Right lobe of liver (tissue), 4 donors: ENCODE measurements around the gene MAEA.

Source experiments
- POLR2A ChIP-seq: fragments of 450-650 bp; IDR thresholded peaks from one replicate; pipeline ENCODE4 v1.6.1; 2017; ENCODE audit warnings: antibody characterized with exemption, mild to moderate bottlenecking
- TF ChIP-seq, protein P1 (sequence below), 4 donors: fragments of 200-600 bp in 3 of 4; fragments of 450-650 bp in 1 of 4; IDR thresholded peaks; one replicate each; pipeline versions ENCODE4 v1.5.1 to v1.8.0; 2016 to 2022; ENCODE audit warnings: antibody characterized with exemption in 4 of 4, mild to moderate bottlenecking in 2 of 4
- donor health status: DM: no; HTN: no; CAD: no.
- donor health status: DM: no; HTN: no; CAD: no.
- donor health status: DM: no; HTN: yes; CAD: no.

DNA sequence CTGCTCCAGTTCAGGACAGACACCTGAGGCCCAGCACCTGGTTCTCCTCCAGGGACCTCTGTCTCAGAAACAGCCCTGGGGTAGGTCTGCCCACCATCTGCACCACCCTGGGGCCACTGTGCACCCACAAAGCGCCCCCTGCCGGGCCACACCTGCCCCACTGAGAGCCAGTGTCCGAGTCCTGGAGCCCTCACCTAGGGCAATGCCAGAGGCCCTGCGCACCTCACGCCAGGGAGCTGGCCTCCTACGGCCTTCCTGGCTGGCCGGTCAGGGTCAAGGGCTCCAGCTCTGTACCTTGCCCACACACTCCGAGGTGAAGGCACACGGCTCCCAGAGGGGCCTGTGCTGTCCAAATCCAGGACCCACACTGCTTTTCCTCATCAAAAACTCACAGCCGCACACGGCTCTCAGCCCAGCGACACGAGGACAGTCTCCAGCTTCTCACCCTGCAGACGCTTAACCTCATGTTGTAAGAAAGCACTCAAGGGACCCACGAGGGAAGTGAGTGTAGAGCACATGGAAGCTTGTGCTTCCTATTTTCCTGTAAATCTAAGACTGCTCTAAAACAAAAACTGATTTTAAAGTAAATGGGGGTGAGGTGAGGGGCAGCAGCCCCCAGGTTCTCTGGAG, 46.1 kb upstream of the MAEA start:
- TF ChIP-seq, protein P1, sequence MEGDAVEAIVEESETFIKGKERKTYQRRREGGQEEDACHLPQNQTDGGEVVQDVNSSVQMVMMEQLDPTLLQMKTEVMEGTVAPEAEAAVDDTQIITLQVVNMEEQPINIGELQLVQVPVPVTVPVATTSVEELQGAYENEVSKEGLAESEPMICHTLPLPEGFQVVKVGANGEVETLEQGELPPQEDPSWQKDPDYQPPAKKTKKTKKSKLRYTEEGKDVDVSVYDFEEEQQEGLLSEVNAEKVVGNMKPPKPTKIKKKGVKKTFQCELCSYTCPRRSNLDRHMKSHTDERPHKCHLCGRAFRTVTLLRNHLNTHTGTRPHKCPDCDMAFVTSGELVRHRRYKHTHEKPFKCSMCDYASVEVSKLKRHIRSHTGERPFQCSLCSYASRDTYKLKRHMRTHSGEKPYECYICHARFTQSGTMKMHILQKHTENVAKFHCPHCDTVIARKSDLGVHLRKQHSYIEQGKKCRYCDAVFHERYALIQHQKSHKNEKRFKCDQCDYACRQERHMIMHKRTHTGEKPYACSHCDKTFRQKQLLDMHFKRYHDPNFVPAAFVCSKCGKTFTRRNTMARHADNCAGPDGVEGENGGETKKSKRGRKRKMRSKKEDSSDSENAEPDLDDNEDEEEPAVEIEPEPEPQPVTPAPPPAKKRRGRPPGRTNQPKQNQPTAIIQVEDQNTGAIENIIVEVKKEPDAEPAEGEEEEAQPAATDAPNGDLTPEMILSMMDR (IDR thresholded peaks at IDR 0.05): no peak
- no peak for TF ChIP-seq POLR2A
